CD14-positive monocyte (primary cell): ENCODE measurements around the gene HMMR. TPM values are rescaled to one million over a fixed set of nuclear protein-coding genes. Genes with fewer than 3 reads are reported as not detected.
"Not testable (repeated sequence)": the region's sequence is repeated elsewhere in the genome, so short reads cannot be mapped to it uniquely, and the experiment has no call there.

Experiments
- DNase-seq, 3 donors: peaks; one replicate each; pipeline ENCODE4 v3.0.0-alpha.2; 2011 to 2022
- H2AFZ ChIP-seq: 2 replicates; pipeline ENCODE4 v1.6.0; 2012; ENCODE audit warnings: mild to moderate bottlenecking, low read depth, low read length, inconsistent platforms; ENCODE audit not compliant: insufficient read depth, poor library complexity, severe bottlenecking
- H3K27ac ChIP-seq, 2 donors: 1 replicate in 1 of 2; 2 replicates in 1 of 2; pipeline ENCODE4 v1.5.1; 2012 to 2013; ENCODE audit warnings: low read length in 2 of 2, control low read depth in 1 of 2, inconsistent platforms in 1 of 2, low read depth in 1 of 2, mild to moderate bottlenecking in 1 of 2
- H3K27me3 ChIP-seq, 2 donors: one replicate each; pipeline versions ENCODE4 v1.6.0 to v1.6.1; 2011 to 2013; ENCODE audit warnings: low read length in 2 of 2; ENCODE audit not compliant: control insufficient read depth in 2 of 2, insufficient read depth in 2 of 2
- H3K36me3 ChIP-seq, 2 donors: replicated peaks in 1 of 2; 1 replicate in 1 of 2; 2 replicates in 1 of 2; pipeline versions ENCODE4 v1.5.1 to v1.6.1; 2012 to 2013; ENCODE audit warnings: low read length in 2 of 2, control low read depth in 1 of 2, inconsistent platforms in 1 of 2, mild to moderate bottlenecking in 1 of 2; ENCODE audit not compliant: insufficient read depth in 2 of 2, control insufficient read depth in 1 of 2
- H3K4me1 ChIP-seq, 2 donors: 1 replicate in 1 of 2; 2 replicates in 1 of 2; pipeline versions ENCODE4 v1.5.1 to v1.6.1; 2012 to 2013; ENCODE audit warnings: low read length in 2 of 2, control low read depth in 1 of 2, inconsistent platforms in 1 of 2, mild to moderate bottlenecking in 1 of 2, moderate library complexity in 1 of 2; ENCODE audit not compliant: insufficient read depth in 2 of 2, control insufficient read depth in 1 of 2
- H3K4me2 ChIP-seq: replicated peaks from 2 replicates; pipeline ENCODE3; 2012; ENCODE audit warnings: low read length, moderate library complexity, mild to moderate bottlenecking; ENCODE audit not compliant: poor library complexity, severe bottlenecking; ENCODE audit errors: extremely low read depth
- H3K4me3 ChIP-seq, 3 experiments: fragments of 200-600 bp in 1 of 3; sonication (generic) in 1 of 3; replicated peaks in 1 of 3; 1 replicate in 2 of 3; 2 replicates in 1 of 3; pipeline ENCODE4 v1.5.1; 2011 to 2013; ENCODE audit warnings: low read length in 3 of 3, mild to moderate bottlenecking in 3 of 3, control low read depth in 2 of 3, low read depth in 2 of 3, inconsistent platforms in 1 of 3, moderate library complexity in 1 of 3
- H3K79me2 ChIP-seq: 2 replicates; pipeline ENCODE4 v1.6.0; 2012; ENCODE audit warnings: mild to moderate bottlenecking, control low read depth, inconsistent platforms, low read length, moderate library complexity; ENCODE audit not compliant: insufficient read depth
- H3K9ac ChIP-seq: 2 replicates; pipeline ENCODE4 v1.6.0; 2017; ENCODE audit warnings: low read length, mild to moderate bottlenecking; ENCODE audit not compliant: insufficient read depth, poor library complexity, severe bottlenecking
- H3K9me3 ChIP-seq, 2 donors: replicated peaks in 1 of 2; 1 replicate in 1 of 2; 2 replicates in 1 of 2; pipeline versions ENCODE4 v1.5.1 to v1.6.1; 2012 to 2013; ENCODE audit warnings: low read length in 2 of 2, control low read depth in 1 of 2; ENCODE audit not compliant: control insufficient read depth in 1 of 2, insufficient read depth in 1 of 2
- H4K20me1 ChIP-seq: 2 replicates; pipeline ENCODE4 v1.6.0; 2012; ENCODE audit warnings: mild to moderate bottlenecking, low read length, control low read depth, moderate library complexity; ENCODE audit not compliant: insufficient read depth
- H3K27ac Mint-ChIP-seq, 7 donors: one replicate each; pipeline ENCODE4 v1.8.0; 2020; ENCODE audit warnings: mild to moderate bottlenecking in 7 of 7, mixed read lengths in 7 of 7, moderate library complexity in 6 of 7, inconsistent platforms in 2 of 7
- H3K27me3 Mint-ChIP-seq, 3 donors: one replicate each; pipeline ENCODE4 v1.8.0; 2021 to 2022; ENCODE audit warnings: low read depth in 3 of 3, mild to moderate bottlenecking in 3 of 3, mixed read lengths in 3 of 3, moderate library complexity in 3 of 3, inconsistent platforms in 1 of 3
- H3K36me3 Mint-ChIP-seq, 2 donors: one replicate each; pipeline ENCODE4 v1.8.0; 2020; ENCODE audit warnings: mixed read lengths in 2 of 2, inconsistent platforms in 1 of 2, mild to moderate bottlenecking in 1 of 2
- H3K4me1 Mint-ChIP-seq: one replicate; pipeline ENCODE4 v1.8.0; 2020; ENCODE audit warnings: mild to moderate bottlenecking, mixed read lengths
- H3K4me3 Mint-ChIP-seq, 2 donors: one replicate each; pipeline ENCODE4 v1.8.0; 2020; ENCODE audit warnings: mild to moderate bottlenecking in 2 of 2, mixed read lengths in 2 of 2, moderate library complexity in 1 of 2
- H3K9me3 Mint-ChIP-seq, 7 donors: one replicate each; pipeline ENCODE4 v1.8.0; 2020 to 2022; ENCODE audit warnings: mixed read lengths in 7 of 7, mild to moderate bottlenecking in 6 of 7, moderate library complexity in 6 of 7, inconsistent platforms in 2 of 7
- CTCF ChIP-seq: fragments of 200-600 bp; IDR thresholded peaks from one replicate; pipeline ENCODE4 v1.8.0; 2022; ENCODE audit warnings: antibody characterized with exemption, mild to moderate bottlenecking
- WGBS: methylation state at CpG from one replicate; pipeline ENCODE4 v1.1.5; 2013; ENCODE audit warnings: missing lambda C conversion rate; ENCODE audit not compliant: insufficient coverage; 5-methylcytosine and 5-hydroxymethylcytosine counted together
- intact Hi-C, 2 donors: fragments of 100-400 bp; cut with micrococcal nuclease; formaldehyde crosslinking; loops; one replicate each; pipeline versions ENCODE4 v1.15.0 to v1.15.1; 2023
- polyA plus RNA-seq, 3 donors: library from polyadenylated mRNA; depleted of rRNA in 1 of 3; unstranded in 2 of 3; stranded (reverse) in 1 of 3; fragments of 300-500 nt in 2 of 3; fragments of >200 nt in 1 of 3; fragmentation: Illumina TruSeq in 2 of 3; gene quantifications; 1 replicate in 2 of 3; 2 replicates in 1 of 3; pipeline ENCODE4 v1.2.3, GENCODE V29; 2012 to 2021

Gene HMMR
- polyA plus RNA-seq, 3 donors: 0.29 TPM; not detected in 2

GRCh38 chr5:163424836-163425235, 35.6 kb upstream of the HMMR start:
- Mint-ChIP-seq H3K27ac (no peak overlapping the region), H3K4me3 (no peak overlapping the region), H3K36me3 (no peaks in the 10 kb centered on the region), H3K27me3 (no peaks in the 10 kb centered on the region), H3K4me1 (peaks cover 7% of the 10 kb centered on the region), H3K9me3 (peaks cover 0 to 2% (median 0%) of the 10 kb centered on the region in 7 donors)
- H3K4me3 ChIP-seq: no peak overlapping the region
- intact Hi-C loops: no loop called here
- no peaks in the 10 kb centered on the region for H3K27me3 ChIP-seq
- no peak for DNase-seq
- no peaks in the 10 kb centered on the region for H4K20me1 ChIP-seq
- no peak overlapping the region for H3K27ac ChIP-seq
- no peak overlapping the region for H3K9ac ChIP-seq
- no peak overlapping the region for H3K4me2 ChIP-seq
- H3K79me2 ChIP-seq: no peaks in the 10 kb centered on the region
- WGBS: 89% methylated on average over 1 of the region's 1 CpG
- TF ChIP-seq CTCF: no peak
- H2AFZ ChIP-seq: no peak overlapping the region
- H3K4me1 ChIP-seq: no peaks in the 10 kb centered on the region
- no peaks in the 10 kb centered on the region for H3K9me3 ChIP-seq
- no peaks in the 10 kb centered on the region for H3K36me3 ChIP-seq

- DNase-seq, H3K4me3 ChIP-seq, H3K4me3 Mint-ChIP-seq, H3K4me1 Mint-ChIP-seq, H3K9ac ChIP-seq, H3K36me3 ChIP-seq, H3K4me1 ChIP-seq, H3K27ac ChIP-seq, H4K20me1 ChIP-seq, H3K9me3 ChIP-seq, H3K27me3 ChIP-seq, H3K27ac Mint-ChIP-seq, H3K4me2 ChIP-seq, H3K79me2 ChIP-seq, H3K9me3 Mint-ChIP-seq, intact Hi-C loops, H2AFZ ChIP-seq, H3K27me3 Mint-ChIP-seq, H3K36me3 Mint-ChIP-seq: not testable (repeated sequence)
- WGBS: 0% methylated on average over 2 of the region's 4 CpGs
Observed at GRCh38 chr5:163426128-163426527, 34.3 kb upstream of the HMMR start.
